Measurements from ENCODE around the gene GPR87.

GPR87 gene

GRCh38 chr3:151314593-151314992 is 2.0 kb downstream of the GPR87 start:
- DNase-seq, result no peak

GRCh38 chr3:151314137-151314536 is 2.5 kb downstream of the GPR87 start:
- no peak for DNase-seq

- DNase-seq, result no peak
Measured at GRCh38 chr3:151312972-151313371, 3.6 kb downstream of the GPR87 start.

GRCh38 chr3:151309566-151309965 is 7.1 kb downstream of the GPR87 start:
- DNase-seq, result no peak

- no peak for DNase-seq
Measured at GRCh38 chr3:151307583-151308488, 8.8 kb downstream of the GPR87 start.

GRCh38 chr3:151307131-151307530 is 9.5 kb downstream of the GPR87 start:
- no peak for DNase-seq

GRCh38 chr3:151306168-151306810 is 10.3 kb downstream of the GPR87 start:
- DNase-seq, result no peak

GRCh38 chr3:151305775-151306151 is 10.9 kb downstream of the GPR87 start:
- DNase-seq, result no peak

GRCh38 chr3:151305060-151305774 is 11.4 kb downstream of the GPR87 start:
- DNase-seq, result no peak

GRCh38 chr3:151303751-151304150 is 12.9 kb downstream of the GPR87 start:
- DNase-seq, result no peak

- DNase-seq, result no peak
Measured at GRCh38 chr3:151301787-151302186, 14.8 kb downstream of the GPR87 start.

GRCh38 chr3:151300539-151300938 is 16.1 kb downstream of the GPR87 start:
- no peak for DNase-seq

- no peak for DNase-seq
Measured at GRCh38 chr3:151299006-151299405, 17.6 kb downstream of the GPR87 start.

GRCh38 chr3:151297429-151297828 is 19.2 kb downstream of the GPR87 start:
- DNase-seq, result no peak

GRCh38 chr3:151296226-151296625 is 20.4 kb downstream of the GPR87 start:
- no peak for DNase-seq

- DNase-seq, result no peak
Measured at GRCh38 chr3:151293127-151293526, 23.5 kb downstream of the GPR87 start.

- DNase-seq, result no peak
Measured at GRCh38 chr3:151290673-151291072, 25.9 kb downstream of the GPR87 start.

GRCh38 chr3:151289445-151289844 is 27.2 kb downstream of the GPR87 start:
- no peak for DNase-seq

- DNase-seq, result no peak
Measured at GRCh38 chr3:151285940-151286339, 30.7 kb downstream of the GPR87 start.

- no peak for DNase-seq
Measured at GRCh38 chr3:151283907-151284461, 32.6 kb downstream of the GPR87 start.

- no peak for DNase-seq
Measured at GRCh38 chr3:151283387-151283786, 33.2 kb downstream of the GPR87 start.

GRCh38 chr3:151282921-151283320 is 33.7 kb downstream of the GPR87 start:
- no peak for DNase-seq

GRCh38 chr3:151281671-151282324 is 34.8 kb downstream of the GPR87 start:
- no peak for DNase-seq

All from activated T-cell treated with anti-CD3 and anti-CD28 coated beads for 4 hours (primary cell).